ENCODE results near the gene NFATC1. TPM values are rescaled to one million over a fixed set of nuclear protein-coding genes. Genes with fewer than 3 reads are reported as not detected.

NFATC1 gene
- polyA plus RNA-seq, 1 of the 3 experiments (the other 2 are of a cell fraction): 0.02 TPM

- no peaks in the 10 kb centered on the region for H4K20me1 ChIP-seq (ENCODE audit: insufficient read depth)
- H3K27me3 ChIP-seq (ENCODE audit: insufficient read depth): peaks cover 71% of the 10 kb centered on the region
- no peak overlapping the region for H3K27ac ChIP-seq (ENCODE audit: low read depth in 2 of 2, low read length in 1 of 2)
- no peak overlapping the region for H3K4me2 ChIP-seq
- no peak for DNase-seq
- no peaks in the 10 kb centered on the region for H3F3A ChIP-seq (replicated peaks; ENCODE audit: insufficient read depth)
- no peak overlapping the region for H2AFZ ChIP-seq (ENCODE audit: low read depth)
- ChIA-PET CTCF (no interaction called here), POLR2A (no interaction called here)
- H3K4me3 ChIP-seq (ENCODE audit: low read depth in 2 of 2, low read length in 1 of 2): no peak overlapping the region
- TF ChIP-seq NRF1 (IDR thresholded peaks at IDR 0.05; ENCODE audit: low read depth, low read length) (no peak), TEAD4 (IDR thresholded peaks at IDR 0.05; ENCODE audit: borderline replicate concordance, insufficient read depth) (no peak), NFIC (IDR thresholded peaks at IDR 0.05; ENCODE audit: borderline replicate concordance) (no peak), ZBTB33 (IDR thresholded peaks at IDR 0.05; ENCODE audit: borderline replicate concordance, low read depth) (no peak), TAF1 (IDR thresholded peaks at IDR 0.05; ENCODE audit: borderline replicate concordance, low read depth, low read length) (no peak), ELF1 (IDR thresholded peaks at IDR 0.05) (no peak), MEF2A (IDR thresholded peaks at IDR 0.05; ENCODE audit: borderline replicate concordance, low read depth) (no peak), FOSL2 (IDR thresholded peaks at IDR 0.05; ENCODE audit: borderline replicate concordance, low read depth) (no peak), FOXM1 (IDR thresholded peaks at IDR 0.05; ENCODE audit: low read depth) (no peak), RXRA (IDR thresholded peaks at IDR 0.05; ENCODE audit: borderline replicate concordance, low read depth) (no peak), TCF12 (IDR thresholded peaks at IDR 0.05) (no peak)
- TF ChIP-seq, protein P1, sequence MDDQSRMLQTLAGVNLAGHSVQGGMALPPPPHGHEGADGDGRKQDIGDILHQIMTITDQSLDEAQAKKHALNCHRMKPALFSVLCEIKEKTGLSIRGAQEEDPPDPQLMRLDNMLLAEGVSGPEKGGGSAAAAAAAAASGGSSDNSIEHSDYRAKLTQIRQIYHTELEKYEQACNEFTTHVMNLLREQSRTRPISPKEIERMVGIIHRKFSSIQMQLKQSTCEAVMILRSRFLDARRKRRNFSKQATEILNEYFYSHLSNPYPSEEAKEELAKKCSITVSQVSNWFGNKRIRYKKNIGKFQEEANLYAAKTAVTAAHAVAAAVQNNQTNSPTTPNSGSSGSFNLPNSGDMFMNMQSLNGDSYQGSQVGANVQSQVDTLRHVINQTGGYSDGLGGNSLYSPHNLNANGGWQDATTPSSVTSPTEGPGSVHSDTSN (IDR thresholded peaks at IDR 0.05): no peak
- TF ChIP-seq, protein P2, sequence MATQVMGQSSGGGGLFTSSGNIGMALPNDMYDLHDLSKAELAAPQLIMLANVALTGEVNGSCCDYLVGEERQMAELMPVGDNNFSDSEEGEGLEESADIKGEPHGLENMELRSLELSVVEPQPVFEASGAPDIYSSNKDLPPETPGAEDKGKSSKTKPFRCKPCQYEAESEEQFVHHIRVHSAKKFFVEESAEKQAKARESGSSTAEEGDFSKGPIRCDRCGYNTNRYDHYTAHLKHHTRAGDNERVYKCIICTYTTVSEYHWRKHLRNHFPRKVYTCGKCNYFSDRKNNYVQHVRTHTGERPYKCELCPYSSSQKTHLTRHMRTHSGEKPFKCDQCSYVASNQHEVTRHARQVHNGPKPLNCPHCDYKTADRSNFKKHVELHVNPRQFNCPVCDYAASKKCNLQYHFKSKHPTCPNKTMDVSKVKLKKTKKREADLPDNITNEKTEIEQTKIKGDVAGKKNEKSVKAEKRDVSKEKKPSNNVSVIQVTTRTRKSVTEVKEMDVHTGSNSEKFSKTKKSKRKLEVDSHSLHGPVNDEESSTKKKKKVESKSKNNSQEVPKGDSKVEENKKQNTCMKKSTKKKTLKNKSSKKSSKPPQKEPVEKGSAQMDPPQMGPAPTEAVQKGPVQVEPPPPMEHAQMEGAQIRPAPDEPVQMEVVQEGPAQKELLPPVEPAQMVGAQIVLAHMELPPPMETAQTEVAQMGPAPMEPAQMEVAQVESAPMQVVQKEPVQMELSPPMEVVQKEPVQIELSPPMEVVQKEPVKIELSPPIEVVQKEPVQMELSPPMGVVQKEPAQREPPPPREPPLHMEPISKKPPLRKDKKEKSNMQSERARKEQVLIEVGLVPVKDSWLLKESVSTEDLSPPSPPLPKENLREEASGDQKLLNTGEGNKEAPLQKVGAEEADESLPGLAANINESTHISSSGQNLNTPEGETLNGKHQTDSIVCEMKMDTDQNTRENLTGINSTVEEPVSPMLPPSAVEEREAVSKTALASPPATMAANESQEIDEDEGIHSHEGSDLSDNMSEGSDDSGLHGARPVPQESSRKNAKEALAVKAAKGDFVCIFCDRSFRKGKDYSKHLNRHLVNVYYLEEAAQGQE (IDR thresholded peaks at IDR 0.05; ENCODE audit: low read depth, low read length): no peak
- no peaks in the 10 kb centered on the region for H3K79me2 ChIP-seq (ENCODE audit: insufficient read depth)
- H3K4me1 ChIP-seq (ENCODE audit: control insufficient read depth in 1 of 2, insufficient read depth in 2 of 2, low read depth in 1 of 2, low read length in 1 of 2): no peaks in the 10 kb centered on the region
- no peak overlapping the region for H3K9ac ChIP-seq
- no peaks in the 10 kb centered on the region for H3K36me3 ChIP-seq (replicated peaks in 1 of 2; ENCODE audit: control insufficient read depth in 1 of 2, insufficient read depth in 2 of 2, low read length in 1 of 2)
- H3K9me3 ChIP-seq: no peaks in the 10 kb centered on the region
- WGBS (ENCODE audit: low lambda C conversion rate): 28% methylated on average over 13 of the region's 16 CpGs
- H3K9me2 ChIP-seq: no peaks in the 10 kb centered on the region
Measured at GRCh38 chr18:79413025-79413424, 17.3 kb downstream of the NFATC1 start.
